Parathyroid adenoma (tissue), 2 donors: ENCODE data around the gene TMEM167A.

Experiments used
- H2AFZ ChIP-seq: fragments of 300-600 bp; sonication (generic); one replicate; pipeline ENCODE4 v1.7.0; 2017; ENCODE audit warnings: antibody characterized with exemption, mild to moderate bottlenecking
- H3K27ac ChIP-seq: fragments of 300-600 bp; sonication (generic); one replicate; pipeline ENCODE4 v1.7.0; 2017
- H3K27me3 ChIP-seq: fragments of 300-600 bp; sonication (generic); one replicate; pipeline ENCODE4 v1.7.0; 2017; ENCODE audit warnings: low read length; ENCODE audit not compliant: control insufficient read depth, insufficient read depth
- H3K36me3 ChIP-seq: fragments of 300-600 bp; sonication (generic); one replicate; pipeline ENCODE4 v1.7.0; 2017; ENCODE audit warnings: low read length; ENCODE audit not compliant: control insufficient read depth, insufficient read depth
- H3K4me1 ChIP-seq: fragments of 300-600 bp; sonication (generic); one replicate; pipeline ENCODE4 v1.7.0; 2017; ENCODE audit warnings: control low read depth
- H3K4me2 ChIP-seq: fragments of 300-600 bp; sonication (generic); one replicate; pipeline ENCODE4 v1.7.0; 2017; ENCODE audit warnings: low read length
- H3K4me3 ChIP-seq: fragments of 300-600 bp; sonication (generic); one replicate; pipeline ENCODE4 v1.7.0; 2017; ENCODE audit warnings: low read depth, low read length
- H3K79me2 ChIP-seq: fragments of 300-600 bp; sonication (generic); one replicate; pipeline ENCODE4 v1.7.0; 2017; ENCODE audit warnings: control low read depth
- H3K9ac ChIP-seq: fragments of 300-600 bp; sonication (generic); one replicate; pipeline ENCODE4 v1.7.0; 2017; ENCODE audit warnings: mild to moderate bottlenecking
- H3K9me3 ChIP-seq: fragments of 300-600 bp; sonication (generic); one replicate; pipeline ENCODE4 v1.7.0; 2017; ENCODE audit warnings: low read length; ENCODE audit not compliant: control insufficient read depth
- CTCF ChIP-seq: fragments of 300-600 bp; sonication (generic); IDR thresholded peaks from one replicate; pipeline ENCODE4 v1.7.0; 2017; ENCODE audit warnings: antibody characterized with exemption, mild to moderate bottlenecking
- donor health status: primary hyperparathyroidism.

Gene TMEM167A

GRCh38 chr5:83022334-83022733 is 54.9 kb downstream of the TMEM167A start:
- H2AFZ ChIP-seq: no peak overlapping the region
- no peak for TF ChIP-seq CTCF
- no peaks in the 10 kb centered on the region for H3K4me1 ChIP-seq
- H3K4me3 ChIP-seq: no peak overlapping the region
- H3K79me2 ChIP-seq: no peaks in the 10 kb centered on the region
- H3K36me3 ChIP-seq: no peaks in the 10 kb centered on the region
- H3K9ac ChIP-seq: no peak overlapping the region
- no peaks in the 10 kb centered on the region for H3K9me3 ChIP-seq
- H3K27me3 ChIP-seq: no peaks in the 10 kb centered on the region
- no peak overlapping the region for H3K27ac ChIP-seq
- no peak overlapping the region for H3K4me2 ChIP-seq

- Histone ChIP-seq H3K27me3 (no peaks in the 10 kb centered on the region), H3K27ac (no peak overlapping the region), H3K4me3 (no peak overlapping the region), H3K4me1 (no peaks in the 10 kb centered on the region), H3K36me3 (no peaks in the 10 kb centered on the region), H3K79me2 (no peaks in the 10 kb centered on the region), H3K9me3 (no peaks in the 10 kb centered on the region), H2AFZ (no peak overlapping the region), H3K4me2 (no peak overlapping the region), H3K9ac (no peak overlapping the region)
- no peak for TF ChIP-seq CTCF
Observed at GRCh38 chr5:83015676-83016075, 61.5 kb downstream of the TMEM167A start.

- H3K9me3 ChIP-seq: no peaks in the 10 kb centered on the region
- TF ChIP-seq CTCF: no peak
- H3K27ac ChIP-seq: no peak overlapping the region
- no peaks in the 10 kb centered on the region for H3K79me2 ChIP-seq
- no peak overlapping the region for H3K4me2 ChIP-seq
- no peaks in the 10 kb centered on the region for H3K36me3 ChIP-seq
- H3K27me3 ChIP-seq: no peaks in the 10 kb centered on the region
- H3K9ac ChIP-seq: no peak overlapping the region
- no peak overlapping the region for H3K4me3 ChIP-seq
- H2AFZ ChIP-seq: no peak overlapping the region
- H3K4me1 ChIP-seq: no peaks in the 10 kb centered on the region
Observed at GRCh38 chr5:83011985-83012384, 65.2 kb downstream of the TMEM167A start.

GRCh38 chr5:83009408-83009807 is 67.8 kb downstream of the TMEM167A start:
- Histone ChIP-seq H2AFZ (no peak overlapping the region), H3K4me2 (no peak overlapping the region), H3K27me3 (no peaks in the 10 kb centered on the region), H3K4me1 (no peaks in the 10 kb centered on the region), H3K9me3 (no peaks in the 10 kb centered on the region), H3K36me3 (no peaks in the 10 kb centered on the region), H3K79me2 (no peaks in the 10 kb centered on the region), H3K4me3 (no peak overlapping the region), H3K27ac (no peak overlapping the region), H3K9ac (no peak overlapping the region)
- TF ChIP-seq CTCF: no peak

GRCh38 chr5:83007755-83008154 is 69.4 kb downstream of the TMEM167A start:
- no peak overlapping the region for H3K4me3 ChIP-seq
- H3K79me2 ChIP-seq: no peaks in the 10 kb centered on the region
- H3K4me2 ChIP-seq: no peak overlapping the region
- H3K9ac ChIP-seq: no peak overlapping the region
- no peaks in the 10 kb centered on the region for H3K4me1 ChIP-seq
- TF ChIP-seq CTCF: no peak
- no peaks in the 10 kb centered on the region for H3K36me3 ChIP-seq
- no peak overlapping the region for H3K27ac ChIP-seq
- H2AFZ ChIP-seq: no peak overlapping the region
- H3K27me3 ChIP-seq: no peaks in the 10 kb centered on the region
- H3K9me3 ChIP-seq: no peaks in the 10 kb centered on the region
